Cerebellar nuclear complex (tissue), 1 donor: ENCODE results near the gene SLC24A3.

ENCODE experiments used
- DNase-seq, 2 experiments: peaks; one replicate each; lab custom pipeline; 2025; lab: John Stamatoyannopoulos, UW

The SLC24A3 gene

GRCh38 chr20:19462491-19462890 lies 250.0 kb downstream of the SLC24A3 start:
- no peak for DNase-seq

GRCh38 chr20:19463597-19463996 lies 251.2 kb downstream of the SLC24A3 start:
- DNase-seq = no peak

GRCh38 chr20:19465536-19465935 lies 253.1 kb downstream of the SLC24A3 start:
- no peak for DNase-seq

GRCh38 chr20:19466206-19466928 lies 253.9 kb downstream of the SLC24A3 start:
- DNase-seq = no peak

GRCh38 chr20:19473216-19473921 lies 260.9 kb downstream of the SLC24A3 start:
- DNase-seq = no peak

GRCh38 chr20:19473922-19474286 lies 261.5 kb downstream of the SLC24A3 start:
- DNase-seq = no peak

- DNase-seq = no peak
These were observed 266.0 kb downstream of the SLC24A3 start for GRCh38 chr20:19478320-19478895.

- no peak for DNase-seq
These were observed 270.3 kb downstream of the SLC24A3 start for GRCh38 chr20:19482726-19483125.

- DNase-seq = no peak
These were observed 270.9 kb downstream of the SLC24A3 start for GRCh38 chr20:19483309-19483708.

GRCh38 chr20:19486446-19486845 lies 274.0 kb downstream of the SLC24A3 start:
- DNase-seq = no peak

- DNase-seq = no peak
These were observed 275.0 kb downstream of the SLC24A3 start for GRCh38 chr20:19487420-19487819.

- no peak for DNase-seq
These were observed 278.8 kb downstream of the SLC24A3 start for GRCh38 chr20:19491241-19491640.

GRCh38 chr20:19492116-19492515 lies 279.7 kb downstream of the SLC24A3 start:
- DNase-seq = no peak

- DNase-seq = no peak
These were observed 280.4 kb downstream of the SLC24A3 start for GRCh38 chr20:19492687-19493336.

- DNase-seq = no peak
These were observed 281.5 kb downstream of the SLC24A3 start for GRCh38 chr20:19493794-19494495.

GRCh38 chr20:19495905-19496703 lies 283.7 kb downstream of the SLC24A3 start:
- DNase-seq = no peak

- DNase-seq = no peak
These were observed 284.6 kb downstream of the SLC24A3 start for GRCh38 chr20:19497064-19497463.

- no peak for DNase-seq
These were observed 286.3 kb downstream of the SLC24A3 start for GRCh38 chr20:19498756-19499155.

GRCh38 chr20:19501476-19502115 lies 289.2 kb downstream of the SLC24A3 start:
- DNase-seq = no peak

GRCh38 chr20:19502169-19502568 lies 289.7 kb downstream of the SLC24A3 start:
- DNase-seq = no peak

GRCh38 chr20:19504251-19504650 lies 291.8 kb downstream of the SLC24A3 start:
- DNase-seq = no peak
